Esophagus muscularis mucosa (tissue), 4 donors: ENCODE measurements around the gene SLC26A1. TPM values are rescaled to one million over a fixed set of nuclear protein-coding genes. Genes with fewer than 3 reads are reported as not detected.

Source experiments
- DNase-seq: peaks from one replicate; pipeline ENCODE4 v3.0.0-alpha.2; 2017; ENCODE audit errors: extremely low spot score
- H3K27ac ChIP-seq, 4 donors: fragments of 200-600 bp; sonication (generic); replicated peaks in 1 of 4; 1 replicate in 3 of 4; 2 replicates in 1 of 4; pipeline ENCODE4 v1.5.1; 2016 to 2019; ENCODE audit warnings: mild to moderate bottlenecking in 1 of 4
- H3K27me3 ChIP-seq, 4 donors: fragments of 200-600 bp; sonication (generic); one replicate each; pipeline versions ENCODE4 v1.5.1 to v1.6.0; 2016 to 2019
- H3K36me3 ChIP-seq, 4 donors: fragments of 200-600 bp; sonication (generic); one replicate each; pipeline ENCODE4 v1.5.1; 2016 to 2019
- H3K4me1 ChIP-seq, 4 donors: fragments of 200-600 bp; sonication (generic); one replicate each; pipeline ENCODE4 v1.5.1; 2016 to 2019
- H3K4me3 ChIP-seq, 4 donors: fragments of 200-600 bp; sonication (generic); 1 replicate in 2 of 4; 2 replicates in 2 of 4; pipeline ENCODE4 v1.5.1; 2016 to 2019; ENCODE audit warnings: mild to moderate bottlenecking in 4 of 4, moderate library complexity in 1 of 4
- H3K9me3 ChIP-seq, 4 donors: fragments of 200-600 bp; sonication (generic); 1 replicate in 3 of 4; 2 replicates in 1 of 4; pipeline ENCODE4 v1.5.1; 2016 to 2019
- EP300 ChIP-seq: sonication (generic); formaldehyde crosslinking; IDR thresholded peaks from one replicate; pipeline ENCODE4 v1.6.1; 2017; ENCODE audit warnings: antibody characterized with exemption
- POLR2A ChIP-seq: fragments of 450-650 bp; IDR thresholded peaks from one replicate; pipeline ENCODE4 v1.6.1; 2017; ENCODE audit warnings: antibody characterized with exemption, moderate library complexity, mild to moderate bottlenecking, low read depth
- POLR2AphosphoS5 ChIP-seq, 2 donors: sonication (generic); formaldehyde crosslinking; IDR thresholded peaks; one replicate each; pipeline ENCODE4 v1.6.1; 2017; ENCODE audit warnings: antibody characterized with exemption in 2 of 2
- WGBS: methylation state at CpG from one replicate; pipeline ENCODE4 v1.1.5; 2018; 5-methylcytosine and 5-hydroxymethylcytosine counted together
- intact Hi-C: fragments of 100-400 bp; cut with DNase I; formaldehyde crosslinking; loops from one replicate; pipeline ENCODE4 v1.15.1; 2023
- total RNA-seq, 4 donors: library from RNA; depleted of rRNA; stranded (reverse); fragments of >200 nt; gene quantifications; one replicate each; pipeline versions ENCODE4 v1.1.0 to v1.2.1, GENCODE V29; 2016
- TF ChIP-seq, protein P1 (sequence below), 3 experiments: fragments of 200-600 bp in 2 of 3; fragments of 450-650 bp in 1 of 3; sonication (generic) in 2 of 3; IDR thresholded peaks; one replicate each; pipeline ENCODE4 v1.5.1; 2017 to 2019; ENCODE audit warnings: antibody characterized with exemption in 3 of 3, mild to moderate bottlenecking in 2 of 3, moderate library complexity in 1 of 3

SLC26A1 gene
- total RNA-seq, 4 donors from 2014 or later, result 0.06 TPM; not detected in 3

GRCh38 chr4:995311-996026, 2.3 kb upstream of the SLC26A1 start:
- H3K27me3 ChIP-seq, result peaks cover 0 to 46% (median 18%) of the 10 kb centered on the region in 4 donors
- no peaks in the 10 kb centered on the region for H3K9me3 ChIP-seq
- WGBS, result 89% methylated on average over 12 of the region's 23 CpGs
- peaks cover 6 to 31% (median 21%) of the 10 kb centered on the region in 4 donors for H3K4me1 ChIP-seq
- intact Hi-C loops, result no loop called here
- H3K27ac ChIP-seq, result no peak overlapping the region
- no peak for DNase-seq
- H3K4me3 ChIP-seq, result no peak overlapping the region
- TF ChIP-seq EP300, result no peak
- TF ChIP-seq, protein P1, sequence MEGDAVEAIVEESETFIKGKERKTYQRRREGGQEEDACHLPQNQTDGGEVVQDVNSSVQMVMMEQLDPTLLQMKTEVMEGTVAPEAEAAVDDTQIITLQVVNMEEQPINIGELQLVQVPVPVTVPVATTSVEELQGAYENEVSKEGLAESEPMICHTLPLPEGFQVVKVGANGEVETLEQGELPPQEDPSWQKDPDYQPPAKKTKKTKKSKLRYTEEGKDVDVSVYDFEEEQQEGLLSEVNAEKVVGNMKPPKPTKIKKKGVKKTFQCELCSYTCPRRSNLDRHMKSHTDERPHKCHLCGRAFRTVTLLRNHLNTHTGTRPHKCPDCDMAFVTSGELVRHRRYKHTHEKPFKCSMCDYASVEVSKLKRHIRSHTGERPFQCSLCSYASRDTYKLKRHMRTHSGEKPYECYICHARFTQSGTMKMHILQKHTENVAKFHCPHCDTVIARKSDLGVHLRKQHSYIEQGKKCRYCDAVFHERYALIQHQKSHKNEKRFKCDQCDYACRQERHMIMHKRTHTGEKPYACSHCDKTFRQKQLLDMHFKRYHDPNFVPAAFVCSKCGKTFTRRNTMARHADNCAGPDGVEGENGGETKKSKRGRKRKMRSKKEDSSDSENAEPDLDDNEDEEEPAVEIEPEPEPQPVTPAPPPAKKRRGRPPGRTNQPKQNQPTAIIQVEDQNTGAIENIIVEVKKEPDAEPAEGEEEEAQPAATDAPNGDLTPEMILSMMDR (IDR thresholded peaks at IDR 0.05), result no peak
- no peak for TF ChIP-seq POLR2AphosphoS5 (IDR thresholded peaks at IDR 0.05)
- TF ChIP-seq POLR2A, result no peak
- peaks cover 0 to 19% (median 9%) of the 10 kb centered on the region in 4 donors for H3K36me3 ChIP-seq

DNA sequence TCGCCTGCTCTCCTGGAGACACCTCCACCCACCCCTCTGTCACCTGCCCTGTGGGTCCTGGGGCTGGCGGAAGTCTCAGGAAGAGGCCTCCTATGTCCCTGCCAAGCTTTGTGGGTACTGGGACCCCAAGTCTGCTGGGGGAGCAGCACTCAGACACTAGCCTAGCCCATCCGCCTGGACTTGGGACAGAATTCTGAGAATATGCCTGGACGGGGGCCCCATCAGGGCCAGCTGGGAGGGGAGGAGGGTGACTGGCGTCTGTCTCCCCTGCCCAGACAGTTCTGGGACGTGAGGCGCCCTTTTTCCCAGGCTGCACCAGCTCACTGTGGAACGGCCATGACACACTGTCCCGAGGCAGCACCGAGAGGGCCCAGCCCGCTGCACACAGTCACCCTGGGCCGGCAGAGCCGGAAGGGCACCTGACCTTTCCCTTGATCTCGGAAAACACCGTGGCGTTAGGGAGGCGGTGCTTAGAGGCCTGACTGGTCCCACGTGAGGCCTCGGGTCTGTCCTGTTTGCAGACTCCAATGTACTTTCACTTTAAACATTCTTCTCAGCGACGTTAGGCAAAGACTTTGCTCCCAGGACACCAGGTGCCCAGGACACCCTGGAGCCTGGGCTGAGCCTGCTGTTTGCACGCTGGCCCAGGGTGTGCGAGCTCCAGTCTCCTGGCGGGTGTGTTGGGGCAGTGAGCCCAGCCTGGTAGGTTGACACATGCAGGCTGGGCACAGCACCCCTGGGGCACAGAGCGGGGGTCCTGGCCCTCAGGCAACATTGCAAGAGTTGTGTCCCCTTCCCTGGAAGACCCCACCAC, 700 bp downstream of the SLC26A1 start:
- peaks cover 0 to 17% (median 9%) of the 10 kb centered on the region in 4 donors for H3K27me3 ChIP-seq
- peaks cover 8 to 34% (median 22%) of the 10 kb centered on the region in 4 donors for H3K4me1 ChIP-seq
- H3K9me3 ChIP-seq, result no peaks in the 10 kb centered on the region
- 82% methylated on average over 21 of the region's 25 CpGs for WGBS
- H3K4me3 ChIP-seq, result no peak overlapping the region
- intact Hi-C loops, result no loop called here
- H3K27ac ChIP-seq, result peak overlapping the region in 1 of 4 donors; percentile 14
- peaks cover 0 to 33% (median 19%) of the 10 kb centered on the region in 4 donors for H3K36me3 ChIP-seq
- TF ChIP-seq POLR2AphosphoS5 (IDR thresholded peaks at IDR 0.05) (peak in 1 of 2 donors; percentile 17), EP300 (no peak)
- no peak for DNase-seq

GRCh38 chr4:991451-992296, 1.5 kb downstream of the SLC26A1 start:
- intact Hi-C loops, result no loop called here
- WGBS, result 90% methylated on average over 20 of the region's 50 CpGs

GRCh38 chr4:990746-991367, 2.3 kb downstream of the SLC26A1 start:
- TF ChIP-seq, protein P1 (IDR thresholded peaks at IDR 0.05), result no peak
- no peak for TF ChIP-seq POLR2AphosphoS5 (IDR thresholded peaks at IDR 0.05)
- no peak for TF ChIP-seq POLR2A
- no peak for TF ChIP-seq EP300
- WGBS, result 95% methylated on average over 25 of the region's 26 CpGs
- H3K27me3 ChIP-seq, result peaks cover 0 to under 1% (median 0%) of the 10 kb centered on the region in 4 donors
- DNase-seq, result no peak
- H3K4me1 ChIP-seq, result peaks cover 17 to 38% (median 26%) of the 10 kb centered on the region in 4 donors
- H3K27ac ChIP-seq, result no peak overlapping the region
- intact Hi-C loops, result no loop called here
- H3K4me3 ChIP-seq, result no peak overlapping the region
- no peaks in the 10 kb centered on the region for H3K9me3 ChIP-seq
- peaks cover 0 to 33% (median 19%) of the 10 kb centered on the region in 4 donors for H3K36me3 ChIP-seq

More at GRCh38 chr4:991451-992296, 1.5 kb downstream of the SLC26A1 start:
- Histone ChIP-seq H3K9me3 (no peaks in the 10 kb centered on the region), H3K36me3 (peaks cover 0 to 33% (median 19%) of the 10 kb centered on the region in 4 donors), H3K27me3 (peaks cover 0 to 8% (median 3%) of the 10 kb centered on the region in 4 donors), H3K4me3 (no peak overlapping the region), H3K4me1 (peaks cover 10 to 31% (median 20%) of the 10 kb centered on the region in 4 donors), H3K27ac (peak overlapping the region in 1 of 4 donors; percentile 14)
- TF ChIP-seq, protein P1 (IDR thresholded peaks at IDR 0.05), result no peak
- TF ChIP-seq EP300 (no peak), POLR2A (no peak), POLR2AphosphoS5 (IDR thresholded peaks at IDR 0.05) (no peak)
- no peak for DNase-seq
